GM18520 (cell line): ENCODE data around the gene TM9SF4.
"Not testable (repeated sequence)": the region's sequence is repeated elsewhere in the genome, so short reads cannot be mapped to it uniquely, and the experiment has no call there.

Experiments
- ATAC-seq: cut with Tn5 transposase; IDR thresholded peaks from one replicate; pipeline ENCODE4 v1.9.1; 2021; ENCODE audit not compliant: unreplicated experiment

TM9SF4 gene

DNA sequence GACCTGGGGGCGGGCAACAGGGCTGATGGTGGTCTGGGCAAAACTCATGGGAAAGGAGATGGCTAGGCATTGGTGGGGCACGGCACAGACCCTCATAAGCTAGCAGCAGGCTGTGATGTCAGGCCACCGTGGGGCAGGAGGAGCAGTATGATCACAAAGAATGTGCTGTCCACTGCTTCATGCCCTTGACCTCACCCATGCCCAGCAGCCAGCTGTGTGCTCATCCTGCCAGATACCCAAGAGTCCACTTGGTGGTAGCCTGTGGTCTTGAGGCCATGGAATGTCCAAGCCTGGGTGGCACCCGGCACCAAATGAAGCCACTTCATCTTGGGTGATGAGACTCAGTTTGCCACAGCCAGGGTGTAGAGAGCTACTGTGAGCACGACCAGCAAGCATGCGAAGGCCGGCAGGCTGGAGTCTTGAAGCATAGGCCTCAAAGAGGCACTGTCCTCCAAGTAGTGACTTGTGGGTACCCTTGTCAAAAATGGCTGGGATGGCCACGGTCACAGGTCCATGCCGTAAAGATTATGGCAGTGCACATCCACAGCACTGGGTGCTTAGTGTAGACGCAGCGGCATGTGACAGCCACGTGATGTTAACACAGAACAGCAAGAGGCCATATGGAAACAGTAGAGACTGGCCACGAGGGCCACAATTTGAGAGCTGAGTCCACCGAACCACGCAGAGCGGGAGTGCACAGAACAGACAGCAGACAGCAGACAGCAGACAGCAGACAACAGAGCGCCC lies 79.0 kb downstream of the TM9SF4 start:
- ATAC-seq = no peak

DNA sequence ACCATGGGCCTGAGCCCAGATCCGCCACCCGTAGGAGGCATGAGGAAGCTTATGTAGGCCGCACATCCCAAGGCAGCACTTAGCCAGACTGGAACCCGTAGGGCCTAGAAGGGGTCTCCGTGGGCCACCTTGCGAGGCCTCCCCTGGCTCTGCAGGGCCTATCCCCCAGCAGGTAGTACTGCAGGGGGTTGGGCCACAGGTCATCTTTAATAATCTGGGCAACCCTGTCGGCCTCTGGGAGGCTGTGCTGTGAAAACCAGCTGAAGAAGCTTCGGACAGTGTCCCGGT lies 79.6 kb downstream of the TM9SF4 start:
- no peak for ATAC-seq

DNA sequence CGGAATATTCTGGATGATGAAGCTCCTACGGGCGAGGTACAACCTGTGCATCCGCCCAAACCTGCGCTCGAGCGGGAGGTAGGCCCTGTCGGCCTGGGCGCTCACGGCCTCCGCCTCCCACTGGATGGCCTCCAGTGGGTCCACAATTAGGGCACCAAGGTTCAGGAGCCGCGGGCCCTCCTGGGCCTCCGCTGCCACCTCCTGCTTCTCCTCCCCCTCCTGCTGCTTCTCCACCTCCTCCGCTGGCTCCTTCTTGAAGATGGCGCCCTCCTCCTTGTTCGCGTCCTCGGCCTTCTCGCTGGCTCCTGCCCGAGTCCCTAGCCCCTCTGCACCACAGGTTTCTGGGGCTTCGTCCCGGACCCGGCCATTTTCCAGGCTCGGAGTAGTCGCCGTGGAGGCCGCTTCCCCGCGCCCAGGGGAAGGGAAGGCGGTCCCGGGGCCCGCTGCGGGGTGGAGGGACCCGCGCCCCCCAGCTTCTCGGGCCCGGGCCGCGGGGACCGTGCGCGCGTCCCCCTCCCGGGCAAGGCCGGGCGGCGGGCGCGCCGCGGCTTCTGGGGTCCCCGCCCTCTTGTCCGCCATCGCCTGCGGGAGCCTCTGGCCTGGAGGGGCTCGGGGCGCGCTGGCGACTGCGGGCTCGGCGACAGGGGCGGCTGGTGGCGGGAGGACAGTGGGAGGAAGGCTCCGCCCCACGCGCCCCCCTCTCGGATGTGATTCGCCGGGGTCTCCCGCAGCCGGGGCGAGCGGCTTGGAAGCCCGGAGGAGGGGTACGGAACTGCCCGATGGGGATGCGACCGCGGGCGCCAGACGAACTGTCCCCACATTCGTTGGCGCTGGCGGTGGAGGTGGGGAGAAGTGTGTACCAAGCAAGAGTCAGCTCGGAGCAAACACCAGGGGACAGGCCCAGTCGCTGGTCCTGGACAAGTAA lies 80.4 kb downstream of the TM9SF4 start:
- ATAC-seq = no peak

DNA sequence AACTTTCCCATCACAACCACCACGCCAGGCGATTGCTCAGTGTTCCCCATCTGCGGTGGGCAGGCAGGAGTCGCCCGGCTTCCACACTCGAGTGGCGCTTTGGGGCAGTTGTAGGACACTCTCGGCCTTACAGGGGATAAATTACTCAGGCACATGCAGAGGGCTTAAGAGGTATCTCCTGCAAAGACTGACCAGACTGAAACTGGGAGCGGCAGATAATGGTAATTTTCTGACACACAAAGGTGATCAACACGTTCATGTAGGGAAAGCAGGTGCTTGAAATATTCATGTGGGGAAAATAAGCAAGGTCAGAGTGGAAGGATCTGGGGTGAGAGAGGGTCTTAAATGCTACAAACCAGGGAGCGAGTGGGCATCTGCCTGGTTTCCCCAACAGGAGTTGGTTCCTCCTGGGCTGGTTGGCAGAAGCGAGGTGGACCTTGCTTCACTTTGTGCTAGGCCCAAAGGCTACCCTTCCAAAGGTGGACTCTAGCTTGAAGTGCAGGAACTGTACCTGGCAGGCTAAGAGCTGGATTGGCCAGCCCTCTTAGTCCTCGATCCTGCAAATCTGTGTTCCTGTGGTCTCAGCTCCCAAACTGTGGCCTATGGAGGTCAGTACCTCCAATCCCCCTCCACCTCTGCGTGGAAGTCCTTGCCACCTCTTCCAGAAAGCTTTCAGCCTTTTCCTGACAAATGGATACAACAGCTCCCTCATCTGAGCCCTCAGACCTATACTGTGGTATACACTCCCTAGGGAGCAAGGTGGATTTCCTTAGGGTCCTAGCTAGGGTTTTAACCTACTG lies 81.3 kb downstream of the TM9SF4 start:
- ATAC-seq = no peak

DNA sequence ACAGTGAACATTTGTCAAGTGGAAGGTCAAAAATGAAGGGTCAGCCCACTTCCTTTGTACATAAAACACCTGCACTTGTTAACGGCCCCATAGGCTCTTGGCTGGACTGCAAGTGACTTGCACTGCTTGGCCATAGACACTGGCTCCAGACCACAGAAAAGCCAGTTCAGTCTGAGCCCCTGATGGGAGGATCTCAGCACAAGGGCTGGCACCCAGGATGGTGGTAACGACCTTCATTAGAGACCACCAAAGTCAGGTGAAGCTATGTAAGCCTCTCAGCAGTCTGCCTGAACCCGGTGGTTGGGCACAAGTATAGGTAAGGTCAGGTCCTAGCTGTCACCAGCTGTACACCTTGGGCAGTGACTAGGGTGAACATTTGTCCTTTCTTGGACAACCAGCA lies 81.9 kb downstream of the TM9SF4 start:
- no peak for ATAC-seq

DNA sequence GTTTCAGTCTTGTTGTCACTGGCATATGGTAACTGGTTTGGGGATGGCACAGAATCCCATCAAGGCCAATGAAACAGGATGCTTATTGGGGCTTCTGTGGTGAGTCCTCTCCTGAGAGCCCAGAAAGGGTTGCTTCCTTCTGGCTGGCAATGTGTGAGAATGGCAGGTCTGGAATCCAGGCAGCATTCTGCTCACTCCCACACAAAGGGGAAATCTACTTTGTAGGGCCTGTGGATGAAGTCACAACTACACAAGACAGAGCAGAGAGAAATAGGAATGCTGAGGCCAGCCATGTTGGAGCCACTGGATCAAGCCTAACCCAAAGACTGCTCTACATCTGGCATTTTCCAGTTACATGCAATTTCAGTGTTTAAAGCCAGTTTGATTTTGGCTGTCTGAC lies 82.4 kb downstream of the TM9SF4 start:
- ATAC-seq = no peak

DNA sequence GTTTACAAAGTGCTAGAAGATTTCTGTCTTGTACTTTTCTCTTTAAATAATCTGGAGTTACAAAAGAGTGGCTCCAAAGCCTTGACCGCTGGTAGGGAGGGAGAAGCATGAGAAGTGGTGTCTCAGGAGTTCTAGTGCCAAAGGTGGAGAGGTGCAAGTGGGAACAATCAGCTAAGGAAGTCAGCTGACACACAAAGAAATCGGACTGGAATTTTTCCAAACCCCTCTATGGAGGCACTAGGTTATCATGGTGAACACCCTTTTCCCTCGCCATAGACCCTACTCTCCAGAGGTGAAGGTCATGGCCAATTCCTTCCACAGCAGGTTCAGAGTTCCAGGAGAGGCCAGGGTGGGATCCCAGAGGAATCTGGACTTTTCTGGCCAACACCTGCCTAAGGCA lies 83.2 kb downstream of the TM9SF4 start:
- ATAC-seq = no peak

DNA sequence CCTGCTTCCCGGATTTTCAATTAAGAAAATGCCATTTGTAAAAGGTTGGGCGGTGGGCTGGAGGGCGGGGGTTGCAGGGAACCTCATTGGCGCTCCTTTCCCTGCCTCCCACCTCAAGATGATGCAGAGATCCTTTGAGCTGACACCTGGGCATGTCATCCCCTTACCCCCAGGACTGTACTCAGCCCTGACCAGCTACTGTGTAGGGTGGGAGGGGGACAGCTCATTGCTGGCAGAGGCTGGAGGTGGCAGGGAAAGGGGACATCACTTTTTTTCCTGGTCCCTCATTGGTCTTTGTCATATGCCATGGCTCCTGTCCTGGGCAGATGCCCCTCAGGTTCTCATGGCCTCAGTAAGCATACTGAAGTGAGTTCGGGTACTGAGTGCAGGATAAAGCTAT lies 83.8 kb downstream of the TM9SF4 start:
- not testable (repeated sequence) for ATAC-seq

DNA sequence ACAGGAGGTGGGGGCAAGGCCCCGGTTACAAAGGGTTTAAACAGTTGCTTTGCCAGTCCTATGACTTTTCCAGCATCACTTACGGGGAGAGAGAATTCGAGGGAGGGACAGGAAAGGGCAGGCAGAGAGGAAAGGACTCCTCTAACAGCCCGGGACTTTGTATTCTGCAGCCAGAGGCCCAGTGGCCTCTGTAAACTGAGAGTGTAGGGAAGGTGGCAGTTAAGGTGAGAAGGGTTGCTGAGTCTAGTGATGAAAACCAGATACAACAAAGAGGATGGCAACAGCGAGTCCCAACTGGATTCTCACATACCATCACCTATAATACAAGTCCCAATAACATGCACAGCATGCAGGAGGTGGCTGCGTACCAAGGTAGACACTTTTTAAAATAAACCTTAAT lies 84.5 kb downstream of the TM9SF4 start:
- ATAC-seq = no peak

DNA sequence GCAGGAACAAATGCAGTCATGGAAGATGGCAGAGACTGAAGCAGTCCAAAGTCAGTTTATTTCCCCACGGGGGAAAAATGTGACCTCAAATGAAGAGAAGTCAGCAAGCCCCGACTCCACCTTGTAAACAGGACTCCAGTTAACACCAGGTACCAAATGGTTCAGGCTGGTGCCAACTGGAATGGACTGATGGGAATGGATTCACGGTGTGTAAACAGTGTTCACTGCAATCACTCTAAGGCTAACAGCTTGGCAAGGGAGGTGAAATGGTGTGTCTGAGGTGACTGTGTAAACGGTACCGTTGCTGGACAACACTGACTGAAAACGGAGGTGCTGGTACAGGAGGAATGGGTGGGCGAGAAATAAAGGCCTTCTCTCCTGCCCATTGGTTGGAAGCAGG lies 86.1 kb downstream of the TM9SF4 start:
- ATAC-seq = no peak

GRCh38 chr20:32196613-32197012 lies 87.1 kb downstream of the TM9SF4 start:
- not testable (repeated sequence) for ATAC-seq

DNA sequence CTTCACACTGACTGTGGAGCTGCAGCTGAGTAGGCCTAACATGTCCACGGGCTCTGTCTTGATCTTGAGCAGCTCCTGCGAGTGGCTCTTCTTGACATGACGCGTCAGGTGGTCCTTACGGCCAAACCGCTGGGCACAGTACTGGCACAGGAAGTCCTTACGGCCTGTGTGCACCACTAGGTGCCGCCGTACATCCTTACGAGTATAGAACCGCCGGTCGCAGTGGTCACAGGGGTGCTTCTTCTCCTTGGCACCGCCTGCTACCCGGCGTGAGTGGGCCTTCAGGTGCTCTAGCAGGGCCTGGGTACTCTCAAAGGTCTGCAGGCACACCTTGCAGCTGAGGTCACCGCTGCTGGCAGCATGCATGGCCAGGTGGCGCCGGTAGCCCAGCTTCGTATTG lies 87.6 kb downstream of the TM9SF4 start:
- ATAC-seq = not testable (repeated sequence)

DNA sequence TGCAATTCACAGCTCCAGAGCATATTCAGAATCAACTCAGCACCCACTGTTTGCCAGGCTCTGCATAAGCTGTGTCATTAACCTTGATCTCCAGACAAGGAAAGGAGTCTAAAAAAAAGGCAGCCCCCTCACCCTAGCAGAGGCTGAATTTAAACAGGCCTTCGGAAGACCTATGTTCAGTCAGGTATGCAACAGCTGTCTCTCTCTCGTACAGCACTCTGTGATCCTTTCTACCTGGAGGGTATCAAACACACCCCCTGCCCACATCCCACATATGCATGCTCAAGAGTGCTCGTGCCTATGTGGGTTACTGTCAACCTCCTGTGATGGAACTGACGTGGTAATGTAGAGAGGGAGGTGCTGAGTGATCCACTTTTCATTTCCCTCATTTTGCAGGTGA lies 89.5 kb downstream of the TM9SF4 start:
- no peak for ATAC-seq

- no peak for ATAC-seq
These were observed 91.9 kb downstream of the TM9SF4 start for GRCh38 chr20:32201296-32201976.

DNA sequence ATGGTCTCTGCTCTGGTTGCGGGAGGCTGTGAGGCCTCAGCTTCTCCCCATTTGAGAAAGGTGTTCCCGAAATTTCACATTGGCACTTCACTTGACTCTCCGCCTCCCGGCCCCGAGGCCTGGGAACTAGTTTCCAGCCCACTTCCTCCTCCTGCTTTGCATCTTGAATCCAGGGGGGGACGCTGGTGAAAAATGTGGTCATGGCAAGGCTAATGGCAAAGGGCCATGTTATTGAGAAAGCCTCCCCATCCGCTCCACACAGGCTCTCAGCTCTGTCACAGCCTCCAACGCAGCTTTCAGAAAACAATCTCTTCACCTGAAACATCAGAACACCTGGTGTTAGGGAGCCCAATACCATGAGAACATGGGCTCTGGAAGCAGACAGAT lies 92.5 kb downstream of the TM9SF4 start:
- ATAC-seq = no peak

DNA sequence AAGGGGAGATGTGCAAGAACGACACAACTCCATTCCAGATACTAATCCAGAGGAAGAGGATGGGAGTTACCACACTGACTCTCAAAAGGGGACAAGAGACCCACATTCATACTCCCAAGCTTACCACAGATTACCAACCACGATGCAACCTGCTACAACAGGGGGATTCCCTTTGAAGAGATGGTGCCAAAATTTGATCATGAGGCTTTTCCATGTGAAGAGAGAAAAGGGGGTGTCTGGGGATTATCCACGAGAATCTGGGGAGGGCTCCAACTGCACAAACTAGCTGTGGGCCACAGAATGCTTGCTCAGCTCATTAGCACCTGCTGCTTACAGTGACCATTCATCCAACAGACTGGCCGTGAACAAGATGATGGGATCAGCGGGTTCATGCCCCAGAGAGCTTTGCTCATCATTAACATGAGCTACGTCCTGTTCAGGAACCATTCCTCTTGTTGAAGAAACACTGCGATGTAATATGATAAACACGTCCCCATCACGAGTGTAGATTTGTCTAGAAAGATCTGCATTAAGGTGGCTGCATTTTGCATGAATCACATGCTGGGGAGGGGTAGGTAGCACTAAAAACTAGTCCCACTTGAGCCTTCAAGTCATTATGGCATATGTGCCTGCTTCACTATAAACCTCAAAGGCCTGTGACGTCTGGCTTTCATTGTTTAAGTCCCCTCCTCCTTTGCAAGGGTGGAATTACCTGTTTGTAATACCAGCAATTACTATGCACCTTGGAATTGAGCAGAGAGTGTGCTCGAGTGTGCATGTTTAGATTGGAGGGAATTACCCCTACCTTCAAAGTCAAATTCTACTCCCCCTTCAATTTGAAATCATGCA lies 94.1 kb downstream of the TM9SF4 start:
- ATAC-seq = no peak

- ATAC-seq = no peak
These were observed 94.9 kb downstream of the TM9SF4 start for GRCh38 chr20:32204205-32205109.

DNA sequence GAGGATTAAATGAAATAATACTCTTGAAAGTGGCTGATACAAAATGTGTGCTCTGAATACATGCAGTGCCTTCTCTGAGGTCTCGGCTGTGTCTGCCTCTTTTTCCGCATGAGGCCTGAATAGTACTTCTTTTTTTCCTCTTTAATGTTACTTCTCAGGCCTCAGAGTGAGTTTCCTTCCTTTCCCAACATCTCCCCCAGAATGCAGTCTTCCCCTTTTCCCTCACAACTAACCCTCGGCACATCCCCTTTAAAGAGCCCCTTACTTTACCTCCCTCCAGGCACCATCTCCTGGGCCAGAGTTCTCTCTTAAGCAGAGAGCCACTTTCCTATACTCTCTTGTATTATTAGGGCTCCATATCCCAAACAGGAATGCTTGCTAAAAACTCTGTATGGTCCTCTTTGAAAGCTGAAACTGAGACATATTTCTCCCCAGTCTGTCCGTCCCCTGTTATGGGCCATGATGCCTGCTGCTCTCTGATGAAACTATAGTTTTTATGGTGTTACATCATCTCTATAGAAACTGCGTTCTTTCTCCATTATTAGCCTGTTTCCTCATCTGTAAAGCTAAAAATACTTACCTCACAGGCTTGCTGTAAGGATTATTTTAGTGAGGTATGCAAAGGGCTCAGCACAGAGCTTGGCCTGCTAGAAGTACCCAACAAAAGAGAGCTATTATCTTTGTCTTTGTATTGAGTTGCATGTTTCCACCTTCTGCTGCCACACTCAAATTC lies 95.8 kb downstream of the TM9SF4 start:
- no peak for ATAC-seq
